ENCODE results near the gene LRRC43. TPM values are rescaled to one million over a fixed set of nuclear protein-coding genes. Genes with fewer than 3 reads are reported as not detected.

Gene LRRC43
- total RNA-seq, 1 experiment from 2014 or later = 0.46 TPM

DNA sequence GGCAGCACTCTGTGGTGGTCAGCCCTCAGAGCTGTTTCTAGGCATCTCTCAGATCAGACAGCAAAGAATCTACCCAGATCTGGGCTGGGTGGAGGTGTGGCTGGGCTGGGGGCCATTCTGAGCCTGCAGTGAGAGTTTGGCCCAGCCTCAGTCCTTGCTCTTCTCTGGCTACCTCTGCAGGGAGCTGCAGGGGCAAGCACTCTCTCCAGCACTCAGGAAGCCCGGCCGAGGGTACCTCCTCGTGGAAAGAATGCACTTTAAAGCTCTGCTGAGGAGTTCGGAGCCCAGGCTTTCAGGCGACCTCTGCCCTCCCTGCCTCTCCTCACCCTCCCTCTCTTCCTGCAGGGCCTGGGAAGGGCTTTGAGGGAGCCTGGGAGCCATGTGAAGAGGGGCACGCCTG is 40.1 kb upstream of the LRRC43 start:
- Histone ChIP-seq H3K4ac (ENCODE audit: low read depth, low read length) (no peak overlapping the region), H3K18ac (ENCODE audit: insufficient read length, low read depth, low read length) (no peak overlapping the region), H3K4me2 (ENCODE audit: insufficient read depth, insufficient read length, low read length) (no peak overlapping the region), H2BK120ac (ENCODE audit: low read depth, low read length, poor library complexity, severe bottlenecking) (no peak overlapping the region), H3T11ph (ENCODE audit: low read length) (no peak overlapping the region), H3K14ac (ENCODE audit: insufficient read depth, low read length) (no peak overlapping the region; the same call in 1 of the 2 replicates), H3K4me1 (ENCODE audit: insufficient read depth, low read length) (no peaks in the 10 kb centered on the region), H3K23me2 (ENCODE audit: insufficient read length, low read depth, low read length, poor library complexity, severe bottlenecking) (no peaks in the 10 kb centered on the region), H3K27me3 (ENCODE audit: insufficient read depth, low read length) (no peaks in the 10 kb centered on the region), H3K27ac (ENCODE audit: insufficient read length, low read depth, low read length) (no peak overlapping the region), H3K9me3 (ENCODE audit: control insufficient read depth, low read depth, low read length) (peaks cover 24% of the 10 kb centered on the region), H2BK12ac (ENCODE audit: insufficient read length, low read depth, low read length) (no peak overlapping the region), H2BK20ac (ENCODE audit: low read depth, low read length, poor library complexity, severe bottlenecking) (no peak overlapping the region), H2AK5ac (ENCODE audit: insufficient read length, low read length) (no peak overlapping the region), H4K8ac (replicated peaks; ENCODE audit: insufficient read length, low read depth, low read length) (no peak overlapping the region), H3K9ac (ENCODE audit: extremely low read depth, insufficient read length, low read length) (no peak overlapping the region), H2BK15ac (ENCODE audit: low read depth, low read length) (no peak overlapping the region), H2AFZ (ENCODE audit: low read length) (no peak overlapping the region), H3K56ac (ENCODE audit: insufficient read length, low read depth, low read length) (no peak overlapping the region), H4K91ac (ENCODE audit: insufficient read length, low read depth, low read length) (no peak overlapping the region), H3K23ac (ENCODE audit: insufficient read length, low read depth, low read length) (no peak overlapping the region), H4K20me1 (ENCODE audit: control insufficient read depth, insufficient read depth, insufficient read length) (no peaks in the 10 kb centered on the region), H3K79me2 (ENCODE audit: insufficient read depth, low read length) (no peaks in the 10 kb centered on the region), H2BK5ac (ENCODE audit: insufficient read length, low read length) (no peak overlapping the region), H3K79me1 (ENCODE audit: insufficient read depth, low read depth, low read length, poor library complexity, severe bottlenecking) (no peaks in the 10 kb centered on the region), H4K5ac (ENCODE audit: insufficient read length, low read depth, low read length) (no peak overlapping the region)
- Mint-ChIP-seq H3K27ac (no peak overlapping the region), H3K9me3 (peaks cover 26 to 29% of the 10 kb centered on the region in 2 experiments), H3K4me1 (peaks cover 0 to 4% of the 10 kb centered on the region in 2 experiments; a peak in 1 of 4 replicates), H3K27me3 (ENCODE audit: low read depth) (no peaks in the 10 kb centered on the region; the same call in 1 of the 2 replicates), H3K36me3 (ENCODE audit: insufficient read depth in 1 of 3, low read depth in 3 of 3) (peaks cover 49 to 52% (median 49%) of the 10 kb centered on the region in 3 experiments), H3K4me3 (no peak overlapping the region)
- no peak for DNase-seq
- WGBS (ENCODE audit: extremely low coverage, insufficient read length, low lambda C conversion rate) = no CpG with 5 or more reads among the region's 6 CpGs
- no peak for TF ChIP-seq CTCF (conservative IDR thresholded peaks at IDR 0.05)
